Measurements from ENCODE around the gene TREML4. TPM values are rescaled to one million over a fixed set of nuclear protein-coding genes. Genes with fewer than 3 reads are reported as not detected.
A peak's percentile ranks its signal among the peaks of the same experiment; 100 is the strongest.

The TREML4 gene
- total RNA-seq, 6 experiments from 2014 or later, result 0.10 to 0.12 TPM; not detected in 4

DNA sequence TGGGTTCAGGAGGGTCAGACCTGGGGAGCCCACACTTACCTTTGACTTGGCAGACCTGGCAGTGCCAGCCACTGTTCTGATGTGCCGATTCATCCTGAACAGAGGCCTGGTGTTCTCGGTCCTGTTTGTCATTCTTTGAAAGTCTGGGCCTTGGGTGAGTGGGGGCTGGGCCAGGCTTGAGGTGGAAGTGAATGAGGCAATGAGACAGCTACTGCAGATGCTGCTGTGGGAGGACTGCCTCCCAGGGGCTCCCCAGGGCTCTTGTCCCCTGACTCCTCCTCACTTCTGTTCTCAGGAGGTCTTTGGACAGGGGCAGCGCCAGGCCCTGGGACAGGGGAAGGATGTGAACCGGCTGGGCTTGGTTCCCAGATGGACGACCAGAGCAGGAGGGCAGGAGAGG, 5.6 kb upstream of the TREML4 start:
- TF ChIP-seq, protein P1, sequence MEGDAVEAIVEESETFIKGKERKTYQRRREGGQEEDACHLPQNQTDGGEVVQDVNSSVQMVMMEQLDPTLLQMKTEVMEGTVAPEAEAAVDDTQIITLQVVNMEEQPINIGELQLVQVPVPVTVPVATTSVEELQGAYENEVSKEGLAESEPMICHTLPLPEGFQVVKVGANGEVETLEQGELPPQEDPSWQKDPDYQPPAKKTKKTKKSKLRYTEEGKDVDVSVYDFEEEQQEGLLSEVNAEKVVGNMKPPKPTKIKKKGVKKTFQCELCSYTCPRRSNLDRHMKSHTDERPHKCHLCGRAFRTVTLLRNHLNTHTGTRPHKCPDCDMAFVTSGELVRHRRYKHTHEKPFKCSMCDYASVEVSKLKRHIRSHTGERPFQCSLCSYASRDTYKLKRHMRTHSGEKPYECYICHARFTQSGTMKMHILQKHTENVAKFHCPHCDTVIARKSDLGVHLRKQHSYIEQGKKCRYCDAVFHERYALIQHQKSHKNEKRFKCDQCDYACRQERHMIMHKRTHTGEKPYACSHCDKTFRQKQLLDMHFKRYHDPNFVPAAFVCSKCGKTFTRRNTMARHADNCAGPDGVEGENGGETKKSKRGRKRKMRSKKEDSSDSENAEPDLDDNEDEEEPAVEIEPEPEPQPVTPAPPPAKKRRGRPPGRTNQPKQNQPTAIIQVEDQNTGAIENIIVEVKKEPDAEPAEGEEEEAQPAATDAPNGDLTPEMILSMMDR (IDR thresholded peaks at IDR 0.05), result no peak
- TF ChIP-seq POLR2A (IDR thresholded peaks at IDR 0.05), result no peak
- Histone ChIP-seq H3K4me3 (no peak overlapping the region), H3K36me3 (no peaks in the 10 kb centered on the region), H3K4me1 (no peaks in the 10 kb centered on the region), H3K27me3 (no peaks in the 10 kb centered on the region), H3K9me3 (no peaks in the 10 kb centered on the region), H3K27ac (no peak overlapping the region)
- DNase-seq (no peak), ATAC-seq (peak in 1 of 4 donors; percentile 37)
- intact Hi-C loops (cut with DNase I), result no loop called here
- 60% methylated on average over 1 of the region's 5 CpGs for WGBS (ENCODE audit: insufficient coverage, low coverage, low lambda C conversion rate, missing lambda C conversion rate)

GRCh38 chr6:41224800-41225199, 3.3 kb upstream of the TREML4 start:
- WGBS (ENCODE audit: insufficient coverage, low coverage, low lambda C conversion rate, missing lambda C conversion rate), result 89% methylated on average over 1 of the region's 1 CpG
- intact Hi-C loops (cut with DNase I), result no loop called here
- Histone ChIP-seq H3K9me3 (no peaks in the 10 kb centered on the region), H3K27me3 (no peaks in the 10 kb centered on the region), H3K4me1 (no peaks in the 10 kb centered on the region), H3K27ac (no peak overlapping the region), H3K36me3 (no peaks in the 10 kb centered on the region), H3K4me3 (no peak overlapping the region)
- no peak for DNase-seq
- TF ChIP-seq, protein P1 (IDR thresholded peaks at IDR 0.05), result no peak
- no peak for TF ChIP-seq POLR2A (IDR thresholded peaks at IDR 0.05)
- ATAC-seq, result no peak

DNA sequence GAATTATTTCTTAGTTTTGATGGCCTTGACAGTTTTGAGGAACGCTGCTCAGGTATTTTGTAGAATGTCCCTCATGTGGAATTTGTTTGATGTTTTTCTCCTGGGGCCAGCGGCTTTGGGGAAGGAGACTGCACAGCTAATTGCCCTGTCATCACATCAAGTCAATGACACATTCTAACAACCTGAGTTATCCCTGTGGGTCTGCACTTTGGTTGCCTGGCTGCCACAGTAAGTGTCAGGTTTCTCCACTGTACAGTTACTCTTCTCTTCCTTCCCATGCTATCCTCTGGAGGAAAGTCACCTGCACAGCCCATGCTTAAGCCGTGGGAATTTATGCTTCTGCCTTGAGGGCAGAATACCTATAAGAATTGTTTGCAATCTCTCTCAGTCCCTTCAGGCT, 1.4 kb upstream of the TREML4 start:
- Histone ChIP-seq H3K4me3 (no peak overlapping the region), H3K36me3 (no peaks in the 10 kb centered on the region), H3K4me1 (no peaks in the 10 kb centered on the region), H3K27me3 (no peaks in the 10 kb centered on the region), H3K27ac (no peak overlapping the region), H3K9me3 (no peaks in the 10 kb centered on the region)
- 55% methylated on average over 3 of the region's 3 CpGs for WGBS (ENCODE audit: insufficient coverage, low coverage, low lambda C conversion rate, missing lambda C conversion rate)
- no peak for TF ChIP-seq POLR2A (IDR thresholded peaks at IDR 0.05)
- TF ChIP-seq, protein P1 (IDR thresholded peaks at IDR 0.05), result no peak
- ATAC-seq (no peak), DNase-seq (no peak)
- intact Hi-C loops (cut with DNase I), result no loop called here

DNA sequence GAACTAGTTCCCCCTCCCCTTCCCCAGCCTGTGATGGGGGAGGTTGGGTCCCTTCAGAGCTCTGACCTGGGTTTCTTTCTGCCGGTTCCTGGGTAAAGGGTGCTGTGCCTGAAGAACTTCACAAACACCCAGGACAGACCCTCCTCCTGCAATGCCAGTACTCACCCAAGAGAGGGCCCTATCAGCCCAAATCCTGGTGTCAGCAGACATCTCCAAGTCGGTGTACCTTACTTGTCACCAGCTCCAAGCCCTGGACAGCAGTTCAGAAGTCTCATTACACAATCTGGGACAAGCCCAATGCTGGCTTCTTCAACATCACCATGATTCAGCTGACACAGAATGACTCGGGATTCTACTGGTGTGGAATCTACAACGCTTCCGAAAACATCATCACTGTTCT, 467 bp downstream of the TREML4 start:
- intact Hi-C loops (cut with DNase I), result no loop called here
- 0% methylated on average over 2 of the region's 5 CpGs for WGBS (ENCODE audit: insufficient coverage, low coverage, low lambda C conversion rate, missing lambda C conversion rate)
- Histone ChIP-seq H3K27me3 (no peaks in the 10 kb centered on the region), H3K36me3 (no peaks in the 10 kb centered on the region), H3K27ac (no peak overlapping the region), H3K9me3 (no peaks in the 10 kb centered on the region), H3K4me1 (no peaks in the 10 kb centered on the region), H3K4me3 (no peak overlapping the region)
- no peak for DNase-seq
- ATAC-seq, result peak in 3 of 4 donors; percentile 26 to 68 (median 37)
- TF ChIP-seq POLR2A (IDR thresholded peaks at IDR 0.05), result no peak
- TF ChIP-seq, protein P1 (IDR thresholded peaks at IDR 0.05), result no peak

DNA sequence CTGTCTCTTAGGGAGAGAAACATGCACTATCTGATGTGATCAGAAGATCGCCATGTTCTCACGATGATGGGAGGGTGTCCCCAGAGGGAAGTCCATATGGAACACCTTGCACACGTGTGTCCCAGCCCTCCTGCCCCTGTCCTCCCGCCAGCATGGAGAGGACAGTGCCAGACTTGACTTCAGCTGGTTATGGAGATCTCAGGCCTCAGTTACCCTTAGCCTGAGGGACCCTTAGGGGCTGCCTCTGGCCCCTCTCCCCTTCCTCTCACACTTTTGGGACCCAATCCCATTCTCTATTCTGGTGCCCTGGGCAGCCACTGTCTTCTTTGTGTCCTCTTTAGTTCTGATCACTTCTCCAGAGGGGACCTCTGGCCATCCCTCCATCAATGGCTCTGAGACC, 1.6 kb downstream of the TREML4 start:
- Histone ChIP-seq H3K4me3 (no peak overlapping the region), H3K27me3 (no peaks in the 10 kb centered on the region), H3K36me3 (no peaks in the 10 kb centered on the region), H3K4me1 (no peaks in the 10 kb centered on the region), H3K27ac (no peak overlapping the region), H3K9me3 (no peaks in the 10 kb centered on the region)
- 87% methylated on average over 4 of the region's 4 CpGs for WGBS (ENCODE audit: insufficient coverage, low coverage, low lambda C conversion rate, missing lambda C conversion rate)
- peak in 1 of 4 donors; percentile 13 for ATAC-seq
- intact Hi-C loops (cut with DNase I), result no loop called here
- TF ChIP-seq, protein P1 (IDR thresholded peaks at IDR 0.05), result no peak
- no peak for TF ChIP-seq POLR2A (IDR thresholded peaks at IDR 0.05)
- DNase-seq, result no peak
